ENCODE measurements around the gene COG1. TPM values are rescaled to one million over a fixed set of nuclear protein-coding genes. Genes with fewer than 3 reads are reported as not detected.

The COG1 gene
- total RNA-seq, 2 experiments from 2014 or later = 38.3 to 44.1 TPM

GRCh38 chr17:73240561-73240960 is 47.7 kb downstream of the COG1 start:
- no peak overlapping the region for H3K4me2 ChIP-seq (ENCODE audit: low read length)
- H3K9me2 ChIP-seq (ENCODE audit: insufficient read depth, low read length) = no peaks in the 10 kb centered on the region
- no peaks in the 10 kb centered on the region for H4K20me1 ChIP-seq (ENCODE audit: insufficient read depth, low read length)
- intact Hi-C loops (cut with micrococcal nuclease; ENCODE audit: unreplicated experiment) = no loop called here
- no TSS peak for BruUV-seq (replicated peaks)
- POLR2A ChIA-PET = no interaction called here
- no peak for DNase-seq (ENCODE audit: low spot score)
- H3K4me1 ChIP-seq (ENCODE audit: insufficient read depth, low read length, poor library complexity, severe bottlenecking) = peaks cover 19% of the 10 kb centered on the region
- peaks cover 23% of the 10 kb centered on the region; the same call in 1 of the 2 replicates for H3K79me2 ChIP-seq (ENCODE audit: insufficient read depth, low read depth, low read length)
- no peak overlapping the region for H2AFZ ChIP-seq (ENCODE audit: low read length)
- peaks cover 92% of the 10 kb centered on the region for H3K36me3 ChIP-seq (ENCODE audit: insufficient read depth, low read length)
- CTCF ChIA-PET (ENCODE audit: unreplicated experiment) = no interaction called here
- H3K27ac ChIP-seq (ENCODE audit: low read depth, low read length, poor library complexity, severe bottlenecking) = no peak overlapping the region
- no peak overlapping the region for H3K4me3 ChIP-seq (ENCODE audit: low read depth, low read length, poor library complexity, severe bottlenecking)
- no peaks in the 10 kb centered on the region for H3K9me3 ChIP-seq (ENCODE audit: low read length)
- no peak for TF ChIP-seq EZH2phosphoT487 (IDR thresholded peaks at IDR 0.05; ENCODE audit: borderline replicate concordance, low read depth, low read length)
- TF ChIP-seq, protein P1, sequence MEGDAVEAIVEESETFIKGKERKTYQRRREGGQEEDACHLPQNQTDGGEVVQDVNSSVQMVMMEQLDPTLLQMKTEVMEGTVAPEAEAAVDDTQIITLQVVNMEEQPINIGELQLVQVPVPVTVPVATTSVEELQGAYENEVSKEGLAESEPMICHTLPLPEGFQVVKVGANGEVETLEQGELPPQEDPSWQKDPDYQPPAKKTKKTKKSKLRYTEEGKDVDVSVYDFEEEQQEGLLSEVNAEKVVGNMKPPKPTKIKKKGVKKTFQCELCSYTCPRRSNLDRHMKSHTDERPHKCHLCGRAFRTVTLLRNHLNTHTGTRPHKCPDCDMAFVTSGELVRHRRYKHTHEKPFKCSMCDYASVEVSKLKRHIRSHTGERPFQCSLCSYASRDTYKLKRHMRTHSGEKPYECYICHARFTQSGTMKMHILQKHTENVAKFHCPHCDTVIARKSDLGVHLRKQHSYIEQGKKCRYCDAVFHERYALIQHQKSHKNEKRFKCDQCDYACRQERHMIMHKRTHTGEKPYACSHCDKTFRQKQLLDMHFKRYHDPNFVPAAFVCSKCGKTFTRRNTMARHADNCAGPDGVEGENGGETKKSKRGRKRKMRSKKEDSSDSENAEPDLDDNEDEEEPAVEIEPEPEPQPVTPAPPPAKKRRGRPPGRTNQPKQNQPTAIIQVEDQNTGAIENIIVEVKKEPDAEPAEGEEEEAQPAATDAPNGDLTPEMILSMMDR (conservative IDR thresholded peaks at IDR 0.05; ENCODE audit: low read length) = no peak

GRCh38 chr17:73247726-73248125 is 54.9 kb downstream of the COG1 start:
- H3K9me3 ChIP-seq (ENCODE audit: low read length) = no peaks in the 10 kb centered on the region
- TF ChIP-seq, protein P1 (conservative IDR thresholded peaks at IDR 0.05; ENCODE audit: low read length) = peak; percentile 56
- no peak for TF ChIP-seq EZH2phosphoT487 (IDR thresholded peaks at IDR 0.05; ENCODE audit: borderline replicate concordance, low read depth, low read length)
- H3K4me2 ChIP-seq (ENCODE audit: low read length) = no peak overlapping the region
- ChIA-PET POLR2A (interaction anchor here (0.6 to 1.5 kb wide), 5 partner anchors 10 to 1387 kb away, joined by 3 to 4 read pairs (median 3); a partner anchor contains a TSS), CTCF (ENCODE audit: unreplicated experiment) (interaction anchor here (0.7 to 1.1 kb wide), 2 partner anchors 12 to 521 kb away, joined by 3 to 4 read pairs; no protein-coding TSS in a partner anchor)
- H3K4me1 ChIP-seq (ENCODE audit: insufficient read depth, low read length, poor library complexity, severe bottlenecking) = no peaks in the 10 kb centered on the region
- no peak for DNase-seq (ENCODE audit: low spot score)
- no peaks in the 10 kb centered on the region for H3K79me2 ChIP-seq (ENCODE audit: insufficient read depth, low read depth, low read length)
- peaks cover 52% of the 10 kb centered on the region for H3K36me3 ChIP-seq (ENCODE audit: insufficient read depth, low read length)
- BruUV-seq (replicated peaks) = no TSS peak
- H3K27ac ChIP-seq (ENCODE audit: low read depth, low read length, poor library complexity, severe bottlenecking) = no peak overlapping the region
- H3K4me3 ChIP-seq (ENCODE audit: low read depth, low read length, poor library complexity, severe bottlenecking) = no peak overlapping the region
- intact Hi-C loops (cut with micrococcal nuclease; ENCODE audit: unreplicated experiment) = no loop called here
- H3K9me2 ChIP-seq (ENCODE audit: insufficient read depth, low read length) = no peaks in the 10 kb centered on the region
- H4K20me1 ChIP-seq (ENCODE audit: insufficient read depth, low read length) = no peaks in the 10 kb centered on the region
- H2AFZ ChIP-seq (ENCODE audit: low read length) = no peak overlapping the region

DNA sequence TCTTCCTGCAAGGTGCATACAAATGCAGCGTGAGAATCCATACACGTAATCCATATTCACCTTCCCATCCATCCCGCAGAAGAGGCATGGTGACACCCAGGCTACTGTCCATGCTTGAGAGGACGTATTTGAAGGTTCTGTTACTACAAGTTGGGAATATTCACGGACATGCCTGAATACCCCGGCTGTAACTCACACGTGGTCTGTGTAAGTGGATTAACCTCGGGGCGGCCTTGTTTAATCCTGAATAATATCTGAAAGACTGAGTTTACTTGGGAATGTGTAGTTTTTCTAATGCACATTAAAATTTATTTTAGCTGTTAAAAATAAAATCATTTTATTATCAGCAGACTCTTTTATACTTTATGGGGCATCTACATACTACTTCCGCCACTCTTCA is 55.7 kb downstream of the COG1 start:
- POLR2A ChIA-PET = interaction anchor here (0.6 to 1.5 kb wide), 4 partner anchors 10 to 127 kb away, joined by 3 read pairs; no protein-coding TSS in a partner anchor
- Histone ChIP-seq H3K36me3 (ENCODE audit: insufficient read depth, low read length) (peaks cover 44% of the 10 kb centered on the region), H3K27ac (ENCODE audit: low read depth, low read length, poor library complexity, severe bottlenecking) (no peak overlapping the region), H3K4me1 (ENCODE audit: insufficient read depth, low read length, poor library complexity, severe bottlenecking) (no peaks in the 10 kb centered on the region), H3K79me2 (ENCODE audit: insufficient read depth, low read depth, low read length) (no peaks in the 10 kb centered on the region), H4K20me1 (ENCODE audit: insufficient read depth, low read length) (no peaks in the 10 kb centered on the region), H3K9me2 (ENCODE audit: insufficient read depth, low read length) (no peaks in the 10 kb centered on the region), H3K4me2 (ENCODE audit: low read length) (no peak overlapping the region), H3K4me3 (ENCODE audit: low read depth, low read length, poor library complexity, severe bottlenecking) (no peak overlapping the region), H3K9me3 (ENCODE audit: low read length) (no peaks in the 10 kb centered on the region), H2AFZ (ENCODE audit: low read length) (no peak overlapping the region)
- TF ChIP-seq, protein P1 (conservative IDR thresholded peaks at IDR 0.05; ENCODE audit: low read length) = no peak
- TF ChIP-seq EZH2phosphoT487 (IDR thresholded peaks at IDR 0.05; ENCODE audit: borderline replicate concordance, low read depth, low read length) = no peak
- DNase-seq (ENCODE audit: low spot score) = no peak
- no TSS peak for BruUV-seq (replicated peaks)
- intact Hi-C loops (cut with micrococcal nuclease; ENCODE audit: unreplicated experiment) = no loop called here
- CTCF ChIA-PET (ENCODE audit: unreplicated experiment) = interaction anchor here (0.7 to 1.1 kb wide), 2 partner anchors 13 to 522 kb away, joined by 3 to 4 read pairs; no protein-coding TSS in a partner anchor
